Mesenchymal stem cell (in vitro differentiated cells and primary cell): ENCODE measurements around the gene LRRC17.

ENCODE experiments used
- DNase-seq: peaks from one replicate; pipeline ENCODE4 v3.0.0-alpha.2; 2013
- H2AFZ ChIP-seq: one replicate; pipeline ENCODE4 v1.6.1; 2013; ENCODE audit warnings: low read depth, mild to moderate bottlenecking, control low read depth, inconsistent platforms, low read length, moderate library complexity
- H2AK5ac ChIP-seq: 2 replicates; pipeline ENCODE4 v1.6.1; 2013; ENCODE audit warnings: low read length, moderate library complexity, mild to moderate bottlenecking, inconsistent platforms; ENCODE audit not compliant: severe bottlenecking
- H2BK120ac ChIP-seq: one replicate; pipeline ENCODE4 v1.6.1; 2013; ENCODE audit warnings: low read depth, mild to moderate bottlenecking, inconsistent platforms, low read length, moderate library complexity
- H2BK12ac ChIP-seq, 2 experiments: one replicate each; pipeline ENCODE4 v1.6.1; 2013; ENCODE audit warnings: inconsistent platforms in 2 of 2, low read length in 2 of 2, mild to moderate bottlenecking in 2 of 2, moderate library complexity in 2 of 2, control low read depth in 1 of 2
- H2BK15ac ChIP-seq: one replicate; pipeline ENCODE4 v1.6.1; 2013; ENCODE audit warnings: mild to moderate bottlenecking, low read depth, inconsistent platforms; ENCODE audit not compliant: poor library complexity, severe bottlenecking
- H2BK5ac ChIP-seq: 2 replicates; pipeline ENCODE4 v1.6.1; 2013; ENCODE audit warnings: low read depth, mild to moderate bottlenecking, low read length, control low read depth, inconsistent platforms; ENCODE audit not compliant: poor library complexity, severe bottlenecking
- H3K14ac ChIP-seq, 2 experiments: one replicate each; pipeline ENCODE4 v1.6.1; 2013; ENCODE audit warnings: inconsistent platforms in 2 of 2, low read length in 2 of 2, control low read depth in 1 of 2, mild to moderate bottlenecking in 1 of 2, moderate library complexity in 1 of 2
- H3K18ac ChIP-seq, 2 experiments: one replicate each; pipeline ENCODE4 v1.6.1; 2013; ENCODE audit warnings: inconsistent platforms in 2 of 2, low read length in 2 of 2, control low read depth in 1 of 2, low read depth in 1 of 2, mild to moderate bottlenecking in 1 of 2
- H3K23ac ChIP-seq, 2 experiments: one replicate each; pipeline ENCODE4 v1.6.1; 2013; ENCODE audit warnings: inconsistent platforms in 2 of 2, low read length in 2 of 2, mild to moderate bottlenecking in 2 of 2, moderate library complexity in 2 of 2, control low read depth in 1 of 2
- H3K27ac ChIP-seq: 2 replicates; pipeline ENCODE4 v1.5.1; 2013; ENCODE audit warnings: mild to moderate bottlenecking, moderate library complexity, low read length, control low read depth, inconsistent platforms; ENCODE audit not compliant: poor library complexity, severe bottlenecking
- H3K27me3 ChIP-seq, 2 experiments: 2 replicates each; pipeline versions ENCODE4 v1.6.1 to v1.7.0; 2013; ENCODE audit warnings: low read length in 2 of 2, mild to moderate bottlenecking in 2 of 2, moderate library complexity in 2 of 2, control low read depth in 1 of 2, inconsistent platforms in 1 of 2; ENCODE audit not compliant: control insufficient read depth in 1 of 2, insufficient read depth in 1 of 2
- H3K36me3 ChIP-seq, 2 experiments: 2 replicates each; pipeline versions ENCODE4 v1.6.1 to v1.7.0; 2013; ENCODE audit warnings: low read length in 2 of 2, control low read depth in 1 of 2, inconsistent platforms in 1 of 2, low read depth in 1 of 2, mild to moderate bottlenecking in 1 of 2; ENCODE audit not compliant: insufficient read depth in 2 of 2, control insufficient read depth in 1 of 2
- H3K4ac ChIP-seq, 2 experiments: one replicate each; pipeline ENCODE4 v1.6.1; 2013; ENCODE audit warnings: inconsistent platforms in 2 of 2, low read length in 2 of 2, mild to moderate bottlenecking in 2 of 2, moderate library complexity in 2 of 2, control low read depth in 1 of 2, low read depth in 1 of 2
- H3K4me1 ChIP-seq: 2 replicates; pipeline ENCODE4 v1.6.1; 2013; ENCODE audit warnings: low read depth, low read length, control low read depth; ENCODE audit not compliant: control insufficient read depth, insufficient read depth
- H3K4me2 ChIP-seq: 2 replicates; pipeline ENCODE4 v1.6.1; 2013; ENCODE audit warnings: low read length, mild to moderate bottlenecking, inconsistent platforms; ENCODE audit not compliant: poor library complexity, severe bottlenecking
- H3K4me3 ChIP-seq, 2 experiments: 2 replicates each; pipeline versions ENCODE4 v1.5.1 to v1.7.0; 2013; ENCODE audit warnings: low read length in 2 of 2, mild to moderate bottlenecking in 2 of 2, control low read depth in 1 of 2, low read depth in 1 of 2; ENCODE audit not compliant: insufficient read depth in 1 of 2
- H3K79me1 ChIP-seq: replicated peaks from 2 replicates; pipeline ENCODE4 v1.6.1; 2013; ENCODE audit warnings: mild to moderate bottlenecking, control low read depth, low read length, inconsistent platforms; ENCODE audit not compliant: poor library complexity, severe bottlenecking
- H3K9ac ChIP-seq: 2 replicates; pipeline ENCODE4 v1.7.0; 2013; ENCODE audit warnings: mild to moderate bottlenecking, low read length, moderate library complexity
- H3K9me3 ChIP-seq: 2 replicates; pipeline ENCODE4 v1.7.0; 2013; ENCODE audit warnings: mild to moderate bottlenecking, low read length; ENCODE audit not compliant: control insufficient read depth
- H4K8ac ChIP-seq: one replicate; pipeline ENCODE4 v1.6.1; 2013; ENCODE audit warnings: inconsistent platforms, mild to moderate bottlenecking, low read length, moderate library complexity
- H4K91ac ChIP-seq: one replicate; pipeline ENCODE4 v1.6.1; 2013; ENCODE audit warnings: mild to moderate bottlenecking, low read length, inconsistent platforms
- WGBS: methylation state at CpG from one replicate; pipeline ENCODE4 v1.1.7; 2013; ENCODE audit warnings: mixed read lengths; 5-methylcytosine and 5-hydroxymethylcytosine counted together

The LRRC17 gene

GRCh38 chr7:102890292-102890970 lies 22.4 kb upstream of the LRRC17 start:
- H3K9ac ChIP-seq, result peak overlapping the region; percentile 0
- DNase-seq, result peak; percentile 68
- H2BK12ac ChIP-seq, result peak overlapping the region in 1 of 2 experiments; percentile 37
- no peak overlapping the region for H4K91ac ChIP-seq
- H2AFZ ChIP-seq, result no peak overlapping the region
- no peak overlapping the region for H2BK120ac ChIP-seq
- H2AK5ac ChIP-seq, result peak overlapping the region; percentile 11
- H3K4me2 ChIP-seq, result no peak overlapping the region
- H3K4me3 ChIP-seq, result no peak overlapping the region
- no peak overlapping the region for H3K14ac ChIP-seq
- H3K27ac ChIP-seq, result peak overlapping the region; percentile 60
- no peaks in the 10 kb centered on the region for H3K9me3 ChIP-seq
- no peak overlapping the region for H3K4ac ChIP-seq
- peaks cover 1% of the 10 kb centered on the region for H3K79me1 ChIP-seq
- H3K23ac ChIP-seq, result no peak overlapping the region
- H3K36me3 ChIP-seq, result no peaks in the 10 kb centered on the region
- H2BK15ac ChIP-seq, result no peak overlapping the region
- 74% methylated on average over 2 of the region's 2 CpGs for WGBS
- no peak overlapping the region for H4K8ac ChIP-seq
- H3K27me3 ChIP-seq, result no peaks in the 10 kb centered on the region
- H2BK5ac ChIP-seq, result no peak overlapping the region
- peaks cover 2% of the 10 kb centered on the region for H3K4me1 ChIP-seq
- H3K18ac ChIP-seq, result peak overlapping the region; percentile 1 to 72

- no peak for DNase-seq
- Histone ChIP-seq H2AK5ac (peak overlapping the region; percentile 96), H3K9me3 (no peaks in the 10 kb centered on the region), H2BK120ac (no peak overlapping the region), H2AFZ (no peak overlapping the region), H3K14ac (no peak overlapping the region), H2BK12ac (peak overlapping the region in 1 of 2 experiments; percentile 71), H3K4me3 (no peak overlapping the region), H3K9ac (no peak overlapping the region), H4K8ac (no peak overlapping the region), H3K23ac (no peak overlapping the region), H4K91ac (no peak overlapping the region), H3K79me1 (peaks cover 1% of the 10 kb centered on the region), H3K18ac (peak overlapping the region in 1 of 2 experiments; percentile 16), H3K4me1 (peaks cover 2% of the 10 kb centered on the region), H3K27ac (peak overlapping the region; percentile 60), H3K36me3 (no peaks in the 10 kb centered on the region), H2BK15ac (no peak overlapping the region), H2BK5ac (no peak overlapping the region), H3K4me2 (no peak overlapping the region), H3K27me3 (no peaks in the 10 kb centered on the region), H3K4ac (no peak overlapping the region)
- WGBS, result 78% methylated on average over 5 of the region's 5 CpGs
Observed at GRCh38 chr7:102890971-102891692, 21.7 kb upstream of the LRRC17 start.

GRCh38 chr7:102891693-102892261 lies 21.0 kb upstream of the LRRC17 start:
- H2AFZ ChIP-seq, result no peak overlapping the region
- H3K4ac ChIP-seq, result no peak overlapping the region
- no peak overlapping the region for H3K18ac ChIP-seq
- no peak overlapping the region for H4K91ac ChIP-seq
- H3K27me3 ChIP-seq, result no peaks in the 10 kb centered on the region
- H3K23ac ChIP-seq, result no peak overlapping the region
- 0% methylated on average over 1 of the region's 1 CpG for WGBS
- peak overlapping the region; percentile 44 for H3K27ac ChIP-seq
- peak; percentile 79 for DNase-seq
- no peak overlapping the region for H3K4me2 ChIP-seq
- H2BK12ac ChIP-seq, result no peak overlapping the region
- peaks cover 2% of the 10 kb centered on the region for H3K4me1 ChIP-seq
- no peak overlapping the region for H2BK15ac ChIP-seq
- no peak overlapping the region for H3K14ac ChIP-seq
- H2BK120ac ChIP-seq, result no peak overlapping the region
- H2AK5ac ChIP-seq, result no peak overlapping the region
- peak overlapping the region; percentile 3 for H3K9ac ChIP-seq
- H3K36me3 ChIP-seq, result no peaks in the 10 kb centered on the region
- H3K4me3 ChIP-seq, result no peak overlapping the region
- H2BK5ac ChIP-seq, result no peak overlapping the region
- H4K8ac ChIP-seq, result no peak overlapping the region
- H3K79me1 ChIP-seq, result peaks cover 1% of the 10 kb centered on the region
- no peaks in the 10 kb centered on the region for H3K9me3 ChIP-seq

GRCh38 chr7:102892631-102893278 lies 20.0 kb upstream of the LRRC17 start:
- no peak overlapping the region for H3K4ac ChIP-seq
- no peak overlapping the region for H3K23ac ChIP-seq
- peaks cover 1% of the 10 kb centered on the region for H3K79me1 ChIP-seq
- no peak overlapping the region for H3K4me2 ChIP-seq
- no peak overlapping the region for H2BK5ac ChIP-seq
- H2BK15ac ChIP-seq, result no peak overlapping the region
- H4K91ac ChIP-seq, result no peak overlapping the region
- no peaks in the 10 kb centered on the region for H3K9me3 ChIP-seq
- no peak overlapping the region for H2BK120ac ChIP-seq
- H3K36me3 ChIP-seq, result no peaks in the 10 kb centered on the region
- no peak overlapping the region for H2AFZ ChIP-seq
- no peak overlapping the region for H4K8ac ChIP-seq
- no peak overlapping the region for H3K27ac ChIP-seq
- no peaks in the 10 kb centered on the region for H3K27me3 ChIP-seq
- peak overlapping the region; percentile 3 for H3K9ac ChIP-seq
- H3K4me1 ChIP-seq, result peaks cover 2% of the 10 kb centered on the region
- 95% methylated on average over 1 of the region's 1 CpG for WGBS
- DNase-seq, result peak; percentile 38
- H3K4me3 ChIP-seq, result no peak overlapping the region
- no peak overlapping the region for H3K14ac ChIP-seq
- H2BK12ac ChIP-seq, result no peak overlapping the region
- no peak overlapping the region for H2AK5ac ChIP-seq
- no peak overlapping the region for H3K18ac ChIP-seq
